NCI-H748 treated with DMSO at 0.1 percent for 48 hours (cell line): ENCODE results near the gene CD80.
"Not testable (repeated sequence)": the region's sequence is repeated elsewhere in the genome, so short reads cannot be mapped to it uniquely, and the experiment has no call there.

ENCODE experiments used
- DNase-seq: peaks from one replicate; lab custom pipeline; 2025; lab: John Stamatoyannopoulos, UW

The CD80 gene

GRCh38 chr3:119559441-119559963, at the start of gene CD80:
CD80 (minus strand) TSS chr3:119559614; CDS start chr3:119557728, 1,886 bp downstream.
- peak; percentile 6 for DNase-seq

DNA sequence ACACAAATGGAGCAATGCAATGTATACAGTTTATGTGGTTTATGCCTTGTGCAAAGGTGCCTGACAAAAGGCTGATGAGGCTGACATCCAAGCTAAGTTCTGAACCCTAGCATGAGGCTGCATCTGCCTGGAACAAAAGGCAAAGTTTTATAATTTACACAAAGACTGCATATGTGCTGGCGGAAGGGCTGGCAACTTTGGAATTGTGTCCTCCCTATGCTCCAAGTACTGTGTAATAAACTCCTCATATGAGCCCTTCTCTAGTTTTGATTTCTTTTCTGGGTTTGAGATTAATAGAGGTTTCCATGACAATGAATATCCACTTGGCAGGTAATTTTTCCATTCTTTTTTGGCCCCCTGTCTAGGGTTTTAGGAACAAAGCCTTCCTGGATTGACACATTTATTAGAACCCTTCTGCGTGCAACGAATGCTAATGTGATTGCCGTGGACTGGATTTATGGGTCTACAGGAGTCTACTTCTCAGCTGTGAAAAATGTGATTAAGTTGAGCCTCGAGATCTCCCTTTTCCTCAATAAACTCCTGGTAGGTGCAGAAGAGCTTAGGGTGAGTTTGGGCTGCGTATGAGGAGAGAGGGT, 49.1 kb upstream of the CD80 start:
- no peak for DNase-seq

DNA sequence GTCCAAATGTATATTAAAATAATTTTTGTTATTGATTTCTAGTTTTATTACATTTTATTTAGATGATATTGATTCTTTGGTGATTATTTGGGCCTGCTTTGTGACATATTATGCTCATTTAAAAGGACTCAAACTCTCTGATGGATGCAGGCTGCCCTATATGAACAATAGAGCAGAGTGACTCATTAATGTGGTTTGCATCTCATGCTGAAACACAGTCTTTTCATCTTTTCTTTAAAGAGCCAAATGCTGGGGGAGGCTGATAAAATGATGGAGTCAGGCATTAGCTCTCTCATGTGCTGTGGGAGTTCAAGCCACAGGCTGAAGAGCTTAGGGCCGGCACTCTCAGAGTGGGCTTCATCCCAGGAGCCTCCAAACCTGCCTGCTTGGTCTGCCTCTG, 45.5 kb upstream of the CD80 start:
- DNase-seq, result no peak

DNA sequence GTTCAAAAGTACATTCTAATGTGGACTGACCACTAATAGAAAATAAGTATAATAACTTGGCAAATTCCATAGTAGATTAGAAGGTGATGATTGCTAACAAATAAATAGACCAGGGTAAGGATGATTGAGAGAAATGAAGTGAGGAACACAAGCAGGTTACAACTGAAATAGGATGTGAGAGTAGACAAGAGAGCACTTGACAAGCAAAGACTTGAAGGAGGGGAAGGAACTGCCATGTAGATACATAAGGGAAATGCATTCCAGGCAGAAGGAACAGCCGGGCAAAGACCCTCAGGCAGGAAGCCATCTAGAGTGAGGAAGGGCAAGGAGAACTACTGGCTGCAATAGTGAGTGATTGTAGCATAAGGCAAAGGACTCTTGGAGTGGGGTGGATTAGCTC, 43.3 kb upstream of the CD80 start:
- no peak for DNase-seq

DNA sequence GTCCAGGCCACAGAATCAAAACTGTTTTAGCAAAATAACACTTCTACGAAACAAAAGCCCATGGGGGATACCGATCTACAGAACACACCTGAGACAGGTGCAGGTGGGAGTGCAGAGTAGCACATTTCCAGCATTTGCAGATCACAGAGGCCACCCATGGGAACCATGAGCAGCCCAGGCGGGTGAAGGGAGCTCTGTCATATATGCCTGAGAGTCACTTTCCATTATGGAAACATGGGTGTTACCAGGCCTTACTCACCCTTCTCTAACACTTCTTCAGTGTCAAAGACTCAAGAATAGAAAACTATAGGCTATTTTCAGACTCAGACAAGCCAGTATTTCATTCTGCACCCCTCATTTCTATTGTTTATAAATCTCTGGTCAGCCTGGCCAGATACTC, 41.7 kb upstream of the CD80 start:
- DNase-seq, result no peak

GRCh38 chr3:119600732-119601131, 41.3 kb upstream of the CD80 start:
- DNase-seq, result no peak

DNA sequence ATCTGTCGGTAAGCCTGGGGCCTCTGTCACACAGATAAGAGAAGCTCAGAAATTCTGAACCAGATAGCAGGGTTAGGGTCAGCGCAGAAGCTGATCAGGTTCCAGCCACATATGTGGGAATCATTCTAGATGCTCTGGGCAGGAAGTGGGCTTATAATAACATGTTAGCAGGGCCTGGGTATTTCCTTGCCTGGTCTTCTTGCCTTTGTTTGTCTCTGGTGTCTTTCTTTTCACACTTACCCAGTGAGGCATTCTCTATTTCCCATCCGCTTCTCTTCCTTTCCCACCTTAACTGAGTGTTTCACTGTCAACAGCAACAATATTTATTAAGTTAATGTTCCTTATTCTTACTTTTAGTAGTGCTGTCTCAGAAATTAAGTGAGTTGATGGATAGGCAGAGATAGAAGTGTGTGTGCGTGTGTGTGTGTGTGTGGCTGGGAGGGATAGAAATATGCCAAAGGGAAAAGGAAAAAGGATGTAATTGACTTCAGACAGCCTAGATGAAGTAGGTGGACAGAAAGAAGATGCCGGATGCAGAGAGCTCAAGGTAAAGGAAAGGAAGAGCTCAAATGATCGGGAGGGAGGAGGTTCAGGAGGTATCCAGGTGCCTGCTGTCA, 40.3 kb upstream of the CD80 start:
- DNase-seq, result no peak

- no peak for DNase-seq
Measured at GRCh38 chr3:119598410-119599098, 39.1 kb upstream of the CD80 start.

DNA sequence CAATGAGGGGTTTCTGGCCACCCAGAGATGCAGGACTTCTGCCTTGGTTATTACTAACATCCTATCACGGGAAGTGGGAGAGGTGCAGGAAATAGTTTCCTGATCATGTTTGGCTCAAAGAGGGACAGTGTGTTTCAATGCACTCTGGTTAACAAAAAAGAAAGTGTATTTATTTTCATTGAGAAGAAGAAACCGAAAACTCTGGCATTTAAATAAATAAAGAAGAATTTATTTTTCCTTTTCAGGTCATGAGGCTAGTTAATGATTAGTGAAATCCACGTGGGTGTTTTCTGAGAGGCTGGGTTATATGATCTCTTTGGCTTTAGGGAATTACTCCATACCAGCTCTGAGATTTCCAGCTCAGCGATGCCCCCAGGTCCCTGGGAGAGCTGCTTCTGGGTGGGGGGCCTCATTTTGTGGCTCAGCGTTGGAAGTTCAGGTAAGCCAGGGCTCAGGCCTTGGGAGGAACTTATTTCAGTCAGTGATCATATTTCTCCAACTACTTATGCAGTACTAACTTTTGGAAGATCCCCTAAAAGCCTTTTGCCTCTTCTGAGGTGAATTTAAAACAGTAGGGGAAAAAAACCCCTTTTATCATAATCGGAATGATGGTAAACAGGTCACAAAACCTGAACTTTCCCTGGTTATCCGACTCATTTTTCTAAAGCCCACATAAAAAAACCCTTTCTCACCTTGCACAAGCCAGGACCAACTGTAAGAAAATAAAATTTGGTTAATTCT, 38.3 kb upstream of the CD80 start, which contains the start of gene PLA1A:
Gene PLA1A (plus strand): TSS at position 338 of the 741 bp plus-strand sequence. CDS start 29 bp downstream, at position 367.
- no peak for DNase-seq

DNA sequence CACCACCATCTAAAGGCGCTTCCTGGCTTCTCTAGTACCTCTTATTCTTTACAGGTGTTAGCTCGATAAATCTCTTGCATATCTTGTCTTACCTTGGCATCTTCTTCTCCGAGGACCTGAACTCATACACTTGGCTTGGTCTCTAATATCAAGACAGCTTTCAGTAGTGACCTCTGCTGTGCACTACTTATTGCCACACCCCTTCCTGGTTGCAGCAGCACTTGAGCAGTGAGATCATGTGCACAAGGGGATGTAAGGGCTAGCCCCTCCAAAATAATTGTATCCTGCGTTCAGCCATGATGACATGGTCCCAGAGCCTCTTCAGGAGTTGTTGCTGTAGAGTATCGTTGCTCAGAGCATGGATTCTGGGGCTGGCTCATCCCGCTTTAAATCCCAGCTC, 37.0 kb upstream of the CD80 start:
- DNase-seq, result no peak

- no peak for DNase-seq
Measured at GRCh38 chr3:119595639-119596334, 36.4 kb upstream of the CD80 start.

GRCh38 chr3:119594929-119595328, 35.5 kb upstream of the CD80 start:
- not testable (repeated sequence) for DNase-seq

DNA sequence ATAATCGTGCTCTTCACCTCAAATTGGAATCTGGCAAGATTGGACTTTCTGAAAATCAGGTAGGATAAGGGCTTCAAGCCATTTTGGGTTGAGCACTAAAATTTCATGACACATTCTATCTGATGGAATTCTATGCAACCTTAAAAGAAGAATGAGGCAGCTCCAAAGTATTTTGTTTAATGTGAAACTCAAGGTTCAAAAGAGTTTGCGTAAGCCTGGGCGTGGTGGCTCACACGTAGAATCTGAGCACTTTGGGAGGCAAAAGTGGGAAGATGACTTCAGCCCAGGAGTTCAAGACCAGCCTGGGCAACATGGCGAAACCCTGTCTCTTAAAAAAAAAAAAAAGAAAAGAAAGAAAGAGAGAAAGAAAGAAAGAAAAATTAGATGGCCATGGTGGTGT, 34.7 kb upstream of the CD80 start:
- DNase-seq, result no peak

DNA sequence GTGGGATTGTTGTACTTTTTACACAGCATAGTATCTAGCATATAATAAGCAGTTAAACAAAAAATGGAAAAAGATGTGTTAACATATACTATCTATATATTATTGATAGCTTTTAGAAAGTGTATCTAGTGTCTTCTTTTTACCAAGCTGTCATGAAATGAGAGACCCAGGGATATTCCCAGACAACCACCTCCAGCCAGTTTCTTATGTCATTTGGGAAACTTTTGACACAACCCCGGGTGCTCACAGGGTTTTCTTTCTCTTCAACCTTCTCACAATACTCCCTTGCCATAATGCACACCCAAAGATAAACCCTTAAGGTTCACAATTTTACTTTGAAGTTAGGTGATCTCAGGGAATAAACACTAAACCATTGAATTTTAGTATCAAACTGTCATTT, 33.4 kb upstream of the CD80 start:
- DNase-seq, result no peak

GRCh38 chr3:119590706-119591105, 31.3 kb upstream of the CD80 start:
- no peak for DNase-seq

GRCh38 chr3:119589102-119589773, 29.8 kb upstream of the CD80 start:
- no peak for DNase-seq

- DNase-seq, result no peak
Measured at GRCh38 chr3:119588112-119588511, 28.7 kb upstream of the CD80 start.

DNA sequence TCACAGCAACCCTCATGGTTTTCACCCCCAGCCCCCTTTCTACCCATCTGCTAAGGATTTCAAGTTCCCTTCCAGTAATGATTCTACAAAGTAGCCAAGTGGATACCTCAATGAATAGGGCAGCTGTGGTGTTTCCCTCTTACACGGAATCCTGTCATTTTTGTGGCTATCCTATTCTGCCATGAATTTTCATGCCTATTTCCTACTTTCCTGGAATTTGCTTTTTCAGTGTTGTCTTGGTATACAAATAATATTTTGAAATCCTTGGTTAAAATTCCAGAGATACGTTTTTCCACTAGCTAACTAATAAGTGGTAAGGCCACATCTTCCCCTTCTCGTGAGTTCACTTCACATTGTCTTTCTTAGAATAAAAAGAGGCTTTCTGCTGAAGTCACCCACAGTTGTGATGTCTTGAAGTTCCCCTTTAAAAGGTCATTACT, 27.3 kb upstream of the CD80 start:
- no peak for DNase-seq

GRCh38 chr3:119585856-119586570, 26.6 kb upstream of the CD80 start:
- DNase-seq, result no peak

DNA sequence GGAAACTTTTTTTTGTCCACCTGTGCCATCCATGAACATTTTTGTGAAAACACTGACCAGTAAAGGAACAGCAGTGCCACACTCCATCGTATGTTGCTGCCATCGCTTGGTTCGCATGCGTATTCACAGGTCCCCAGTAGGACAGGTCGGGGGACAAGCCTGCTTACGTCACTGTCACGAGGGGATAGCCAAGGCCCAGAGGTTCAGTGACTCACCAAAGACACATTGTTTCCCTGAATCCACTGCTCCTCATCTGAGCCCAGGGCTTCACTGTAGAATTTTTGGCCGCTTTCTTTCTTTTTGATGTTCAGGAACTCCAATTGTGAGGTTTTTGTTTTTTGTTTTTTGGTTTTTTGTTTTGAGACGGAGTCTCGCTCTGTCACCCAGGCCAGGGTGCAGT, 25.8 kb upstream of the CD80 start:
- no peak for DNase-seq

DNA sequence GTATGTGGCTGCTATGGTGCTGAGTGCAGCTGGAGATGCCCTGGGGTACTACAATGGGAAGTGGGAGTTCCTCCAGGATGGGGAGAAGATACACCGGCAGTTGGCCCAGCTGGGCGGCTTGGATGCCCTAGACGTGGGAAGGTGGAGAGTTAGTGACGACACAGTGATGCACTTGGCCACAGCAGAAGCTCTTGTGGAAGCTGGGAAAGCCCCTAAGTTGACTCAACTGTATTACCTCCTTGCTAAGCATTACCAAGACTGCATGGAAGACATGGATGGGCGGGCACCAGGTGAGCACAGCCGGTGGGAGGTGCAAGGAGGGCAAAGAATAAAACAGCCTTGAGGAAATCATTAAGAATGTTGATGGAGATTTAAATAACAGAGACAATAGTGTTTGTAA, 22.8 kb upstream of the CD80 start:
- DNase-seq, result no peak
